Stimulated activated CD4-positive, alpha-beta T cell treated with anti-CD3 and anti-CD28 coated beads, Interleukin-2, amount 100 ng/mL, for 24 hours (primary cell): Measurements from ENCODE around the gene LHFPL5.

Experiments used
- DNase-seq, 2 donors: peaks; one replicate each; pipeline ENCODE4 v3.0.0-alpha.2; 2020

Gene LHFPL5

GRCh38 chr6:35804996-35805736 lies at the start of gene LHFPL5:
Gene LHFPL5 (plus strand): TSS chr6:35805352. CDS start chr6:35805671, 319 bp downstream.
- peak; percentile 50 to 68 for DNase-seq

DNA sequence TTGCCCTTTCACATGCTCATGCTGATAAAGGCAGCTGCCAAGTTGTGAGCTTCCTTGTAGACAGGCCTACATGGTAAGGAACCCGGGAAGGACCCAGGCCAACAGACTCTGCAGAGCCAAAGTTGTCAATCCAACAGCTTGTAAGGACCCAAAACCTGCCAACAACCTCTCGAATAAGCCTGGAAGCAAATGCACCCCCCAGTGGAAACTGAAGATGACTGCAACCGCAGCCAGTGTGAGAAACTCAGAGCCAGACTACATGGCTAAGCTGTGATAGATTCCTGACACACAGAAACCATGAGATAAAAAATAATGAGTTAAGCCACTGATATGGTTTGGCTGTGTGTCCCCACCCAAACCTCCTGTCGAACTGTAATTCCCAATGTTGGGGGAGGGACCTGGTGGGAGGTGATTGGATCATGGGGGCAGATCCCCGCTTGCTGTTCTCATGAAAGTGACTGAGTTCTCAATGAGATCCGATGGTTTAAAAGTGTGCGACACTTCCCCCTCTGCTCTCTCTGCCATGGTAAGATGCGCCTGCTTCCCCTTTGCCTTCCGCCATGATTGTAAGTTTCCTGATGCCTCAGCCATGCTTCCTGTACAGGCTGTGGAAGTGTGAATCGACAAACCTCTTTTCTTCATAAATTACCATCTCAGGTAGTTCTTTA lies 47.6 kb upstream of the LHFPL5 start:
- no peak for DNase-seq

- no peak for DNase-seq
Measured at GRCh38 chr6:35759426-35759825, 45.7 kb upstream of the LHFPL5 start.

DNA sequence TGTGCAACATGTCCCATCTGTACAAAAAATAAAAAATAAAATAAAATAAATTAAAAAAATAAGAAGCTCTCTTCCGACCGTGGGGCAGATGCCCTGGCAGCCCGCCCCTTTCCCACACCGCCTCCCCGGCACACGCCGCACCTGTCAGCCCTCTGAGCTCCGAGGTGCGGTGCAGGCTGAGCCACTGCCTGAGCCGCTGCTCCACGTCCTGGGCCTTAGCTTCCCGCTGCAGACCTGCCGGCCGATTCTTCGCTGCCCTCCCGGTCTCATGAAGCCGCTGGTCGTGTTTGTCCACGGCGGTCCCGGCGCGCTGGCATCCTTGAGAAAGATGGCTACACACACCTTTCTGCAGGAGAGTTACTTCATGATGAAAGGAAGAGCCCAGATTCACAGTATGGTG lies 39.4 kb upstream of the LHFPL5 start:
- no peak for DNase-seq

GRCh38 chr6:35769211-35769610 lies 35.9 kb upstream of the LHFPL5 start:
- DNase-seq = no peak

DNA sequence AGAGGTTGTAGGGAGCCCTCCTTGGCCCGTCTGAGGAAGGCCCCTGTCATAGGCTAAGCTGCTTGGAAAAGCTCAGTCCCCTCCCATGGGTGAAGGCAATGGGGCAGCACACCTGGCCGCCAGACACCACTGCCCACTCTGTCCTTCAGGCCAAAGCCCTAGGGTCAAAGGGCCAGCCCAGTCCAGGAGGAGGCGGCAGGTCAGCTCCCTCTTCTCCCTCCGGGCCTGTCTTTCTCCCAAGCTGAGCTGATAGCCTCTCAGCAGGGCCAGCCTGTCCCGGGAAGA lies 33.9 kb upstream of the LHFPL5 start:
- no peak for DNase-seq

DNA sequence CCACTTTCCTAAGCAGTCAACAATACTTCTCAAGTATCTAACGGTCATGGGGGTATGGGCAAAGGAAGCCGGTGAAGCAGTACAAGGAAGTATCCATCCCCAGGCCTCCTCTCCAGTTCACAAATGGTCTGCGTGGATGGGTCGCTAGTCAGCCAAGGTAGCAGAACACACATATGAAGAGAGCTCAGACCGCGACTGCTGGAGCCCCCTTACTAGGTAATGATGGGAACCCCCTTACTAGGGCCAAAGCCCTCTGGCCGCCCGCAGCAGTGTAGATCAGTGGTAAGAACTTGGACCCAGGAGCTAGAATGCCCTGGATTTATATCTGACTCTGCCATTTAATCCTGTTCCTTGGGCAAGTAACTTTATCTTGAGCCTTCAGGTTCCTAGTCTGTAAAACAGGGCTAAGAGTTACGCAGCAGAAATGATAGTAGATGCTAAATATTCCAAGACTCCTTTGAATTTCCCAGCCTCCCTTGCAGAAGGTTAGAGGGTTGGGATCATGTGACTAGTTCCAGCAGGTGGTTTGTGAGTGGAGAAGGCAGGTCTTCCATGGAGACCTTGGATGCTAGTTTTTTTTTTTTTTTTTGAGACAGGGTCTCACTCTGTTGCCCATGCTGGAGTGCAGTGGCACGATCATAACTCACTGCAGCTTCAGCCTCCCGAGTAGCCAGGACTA lies 30.9 kb upstream of the LHFPL5 start:
- DNase-seq = no peak

- no peak for DNase-seq
Measured at GRCh38 chr6:35775031-35775430, 30.1 kb upstream of the LHFPL5 start.

DNA sequence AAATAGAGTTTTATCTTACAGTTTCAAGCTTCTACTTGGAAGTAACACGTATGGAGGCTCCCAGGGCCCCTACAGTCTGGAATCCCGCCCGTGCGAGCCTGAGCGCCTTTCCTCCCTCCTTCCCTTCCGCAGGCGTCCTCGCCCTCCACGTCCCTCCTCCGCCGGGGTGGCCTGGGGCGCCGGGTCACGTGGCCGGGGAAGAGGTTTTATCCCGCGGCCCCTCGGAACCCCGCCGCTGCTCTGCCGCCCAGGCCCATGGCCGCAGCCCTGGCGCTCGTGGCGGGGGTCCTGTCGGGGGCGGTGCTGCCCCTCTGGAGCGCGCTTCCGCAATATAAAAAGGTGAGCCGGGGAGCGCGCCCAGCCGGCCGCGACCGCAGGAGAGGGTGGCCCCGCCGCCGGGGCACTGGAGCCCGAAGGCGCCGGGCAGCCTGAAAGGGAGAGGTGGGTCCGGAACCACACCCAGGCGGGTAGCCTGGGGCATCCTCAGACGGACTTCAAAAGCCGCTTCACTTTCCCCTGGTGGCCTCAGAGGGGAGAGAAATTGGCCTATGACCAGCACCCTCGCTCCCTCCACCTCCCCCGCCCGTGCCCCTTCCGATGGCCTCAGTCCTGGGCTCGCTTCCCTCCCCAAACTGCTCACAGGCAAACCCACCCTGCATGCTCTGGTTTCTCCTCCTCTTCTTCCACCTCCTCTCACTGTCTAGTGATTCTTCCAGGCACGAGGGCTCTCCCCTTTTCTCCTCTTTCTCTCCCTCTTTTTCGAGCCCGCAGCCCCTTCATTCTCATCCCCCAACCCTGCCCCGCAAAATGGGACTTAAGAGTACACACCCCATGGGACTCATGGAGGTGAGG lies 28.6 kb upstream of the LHFPL5 start, which contains the start of gene CLPSL2:
TSS of gene CLPSL2 (plus strand) at position 235 of the 852 bp plus-strand sequence. CDS start at position 256, 21 bp downstream.
- DNase-seq = peak in 1 of 2 donors; percentile 10

- no peak for DNase-seq
Measured at GRCh38 chr6:35777356-35778102, 27.6 kb upstream of the LHFPL5 start.

- no peak for DNase-seq
Measured at GRCh38 chr6:35778437-35778836, 26.7 kb upstream of the LHFPL5 start.

- DNase-seq = no peak
Measured at GRCh38 chr6:35780719-35781118, 24.4 kb upstream of the LHFPL5 start, which contains the start of gene CLPSL1. Gene CLPSL1 (plus strand): TSS chr6:35781019. CDS start chr6:35781111, 92 bp downstream.

GRCh38 chr6:35781290-35781689 lies 23.9 kb upstream of the LHFPL5 start:
- no peak for DNase-seq

GRCh38 chr6:35782424-35782823 lies 22.7 kb upstream of the LHFPL5 start:
- DNase-seq = no peak

GRCh38 chr6:35784200-35784599 lies 21.0 kb upstream of the LHFPL5 start:
- DNase-seq = no peak

DNA sequence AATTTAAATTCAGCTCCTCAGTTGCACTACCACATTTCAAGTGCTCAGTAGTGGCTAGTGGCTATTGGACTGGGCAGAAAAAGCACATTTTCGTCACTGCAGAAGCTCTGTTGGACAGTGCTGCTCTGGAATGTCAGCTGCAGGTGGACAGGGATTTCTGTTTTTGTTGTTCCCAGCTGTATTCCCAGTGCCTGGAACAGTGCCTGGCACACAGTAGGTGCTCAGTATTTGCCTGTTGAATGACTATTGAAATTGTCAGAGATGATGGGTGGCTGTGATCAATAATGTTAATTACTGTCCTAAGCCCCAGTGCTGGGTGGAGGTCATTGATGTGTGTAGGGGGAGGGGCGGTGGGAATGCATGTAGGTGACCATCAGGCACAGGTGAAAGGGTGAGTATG lies 18.9 kb upstream of the LHFPL5 start:
- DNase-seq = no peak

DNA sequence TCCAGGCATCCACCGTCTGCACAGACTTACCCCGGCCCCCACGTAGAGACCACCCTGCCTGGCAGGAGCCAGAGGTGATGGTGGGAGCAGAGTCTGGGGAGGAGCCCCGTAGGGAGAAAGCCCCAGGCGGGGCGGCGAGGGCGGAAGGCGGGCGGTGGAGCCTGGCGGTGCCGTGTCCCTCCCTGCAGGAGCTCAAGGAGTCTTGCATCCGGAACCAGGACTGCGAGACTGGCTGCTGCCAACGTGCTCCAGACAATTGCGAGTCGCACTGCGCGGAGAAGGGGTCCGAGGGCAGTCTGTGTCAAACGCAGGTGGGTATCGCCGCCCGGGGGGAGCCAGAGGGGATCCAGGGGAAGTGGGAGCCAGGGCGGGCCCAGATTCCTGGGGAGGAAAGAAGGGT lies 18.3 kb upstream of the LHFPL5 start:
- DNase-seq = no peak

GRCh38 chr6:35787266-35788218 lies 17.6 kb upstream of the LHFPL5 start:
- no peak for DNase-seq

- DNase-seq = no peak
Measured at GRCh38 chr6:35788423-35788982, 16.6 kb upstream of the LHFPL5 start.

- no peak for DNase-seq
Measured at GRCh38 chr6:35790683-35791082, 14.5 kb upstream of the LHFPL5 start.
